ENCODE results near the gene ZBTB46.

Gene ZBTB46

DNA sequence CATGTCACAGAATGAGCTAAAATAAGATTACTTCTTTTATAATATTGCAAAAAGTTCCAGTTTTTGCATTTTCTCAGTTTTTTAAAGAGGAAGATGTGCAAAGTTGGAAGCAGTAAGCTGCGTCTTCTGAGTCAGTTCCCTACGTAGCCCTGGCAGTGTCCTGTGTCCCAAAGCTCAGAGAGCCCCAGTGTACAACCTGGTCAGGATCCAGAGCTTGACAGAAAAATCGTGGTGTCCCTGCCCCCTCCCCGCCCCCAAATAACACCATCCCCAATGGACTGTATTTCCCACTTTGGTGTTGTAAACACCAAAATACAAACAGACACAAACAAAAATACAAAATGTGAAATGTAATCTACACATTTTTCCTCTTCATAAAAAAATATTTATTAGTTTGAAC is 86.9 kb downstream of the ZBTB46 start:
- DNase-seq, result no peak

DNA sequence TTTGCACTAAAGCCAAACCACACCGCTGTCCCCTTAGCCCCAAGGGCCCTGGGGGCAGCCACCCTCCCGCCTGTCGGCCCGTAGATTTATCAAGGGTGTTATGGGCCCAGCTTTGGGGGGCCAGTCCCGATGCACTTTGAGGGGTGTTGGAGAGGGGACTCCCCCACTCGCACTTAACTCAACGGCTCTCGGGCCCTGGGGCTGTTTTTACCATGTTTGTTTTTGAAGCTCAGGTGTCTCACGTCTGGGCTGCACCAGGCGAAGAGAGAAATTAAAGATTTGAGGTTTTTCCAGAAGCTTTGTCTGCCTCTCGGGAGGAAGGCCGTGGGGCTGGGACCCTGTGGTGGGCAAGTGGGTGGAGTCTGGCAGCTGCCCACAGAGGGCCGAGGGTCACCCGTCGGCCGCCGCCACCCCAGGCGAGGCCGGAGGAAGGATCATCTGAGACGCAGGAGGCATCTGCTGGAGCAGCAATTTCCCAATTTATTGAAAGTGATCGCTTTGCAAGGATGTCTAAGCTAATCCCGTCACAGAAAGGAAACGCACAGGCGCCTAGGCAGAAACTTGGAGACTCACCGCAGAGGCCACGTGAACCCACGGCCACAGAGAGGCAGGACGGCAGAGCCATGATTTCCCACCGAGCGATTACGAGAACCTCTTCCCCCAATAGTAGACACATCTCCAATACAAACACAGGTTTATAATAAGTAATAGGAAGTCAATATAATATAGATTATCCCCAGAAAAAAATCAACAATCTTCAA is 87.7 kb downstream of the ZBTB46 start:
- no peak for DNase-seq

DNA sequence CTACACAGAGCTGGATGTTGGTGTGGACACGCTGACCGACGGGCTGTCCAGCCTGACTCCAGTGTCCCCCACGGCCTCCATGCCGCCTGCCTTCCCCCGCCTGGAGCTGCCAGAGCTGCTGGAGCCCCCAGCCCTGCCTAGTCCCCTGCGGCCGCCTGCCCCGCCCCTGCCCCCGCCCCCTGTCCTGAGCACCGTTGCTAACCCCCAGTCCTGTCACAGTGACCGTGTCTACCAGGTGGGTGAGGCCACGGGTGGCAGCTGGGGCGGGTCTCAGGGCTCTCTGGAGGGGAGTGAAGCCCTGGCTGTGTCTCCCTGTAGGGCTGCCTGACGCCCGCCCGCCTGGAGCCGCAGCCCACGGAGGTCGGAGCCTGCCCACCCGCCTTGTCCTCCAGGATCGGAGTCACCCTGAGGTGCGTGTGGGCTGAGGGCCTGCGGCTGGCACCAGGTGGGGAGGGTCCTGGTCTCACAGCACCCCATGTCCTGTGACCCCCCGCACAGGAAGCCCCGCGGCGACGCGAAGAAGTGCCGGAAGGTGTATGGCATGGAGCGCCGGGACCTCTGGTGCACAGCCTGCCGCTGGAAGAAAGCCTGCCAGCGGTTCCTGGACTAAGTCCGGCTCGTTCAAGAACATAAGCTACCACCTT is 88.6 kb downstream of the ZBTB46 start:
- no peak for DNase-seq

DNA sequence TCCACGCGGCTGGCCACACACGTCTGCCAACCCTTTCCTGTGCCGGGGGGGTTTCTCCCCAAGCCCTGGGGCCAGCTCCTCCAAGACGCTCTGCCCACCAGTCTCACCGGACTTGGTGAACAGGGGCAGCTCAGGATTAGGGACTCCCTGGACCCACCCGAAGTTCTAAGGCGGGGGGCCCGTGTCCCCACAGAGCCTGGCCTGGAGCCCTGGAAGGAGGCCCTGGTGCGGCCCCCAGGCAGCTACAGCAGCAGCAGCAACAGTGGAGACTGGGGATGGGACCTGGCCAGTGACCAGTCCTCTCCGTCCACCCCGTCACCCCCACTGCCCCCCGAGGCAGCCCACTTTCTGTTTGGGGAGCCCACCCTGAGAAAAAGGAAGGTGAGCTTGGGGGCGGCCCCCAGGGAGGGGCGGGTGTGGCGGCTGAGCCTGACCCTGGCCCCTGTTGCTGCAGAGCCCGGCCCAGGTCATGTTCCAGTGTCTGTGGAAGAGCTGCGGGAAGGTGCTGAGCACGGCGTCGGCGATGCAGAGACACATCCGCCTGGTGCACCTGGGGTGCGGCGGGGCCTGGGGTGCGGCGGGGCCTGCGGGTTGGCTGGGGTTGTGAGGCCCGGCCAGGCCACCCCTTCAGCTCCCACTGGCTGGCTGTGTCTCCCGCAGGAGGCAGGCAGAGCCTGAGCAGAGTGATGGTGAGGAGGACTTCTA is 89.2 kb downstream of the ZBTB46 start:
- no peak for DNase-seq

DNA sequence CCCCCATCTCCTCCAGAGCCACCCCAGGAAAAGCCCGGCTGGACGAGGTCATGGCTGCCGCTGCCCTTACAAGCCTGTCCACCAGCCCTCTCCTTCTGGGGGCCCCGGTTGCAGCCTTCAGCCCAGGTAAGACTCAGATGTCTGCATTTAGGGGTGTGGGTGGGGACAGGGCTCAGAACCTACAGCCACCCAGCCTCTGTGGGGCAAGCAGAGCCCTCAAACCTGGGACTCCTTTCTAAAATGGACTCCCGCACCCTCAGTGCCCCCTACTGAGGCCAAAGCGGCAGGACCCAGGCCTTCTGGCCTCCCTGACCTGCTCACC is 89.7 kb downstream of the ZBTB46 start:
- no peak for DNase-seq

DNA sequence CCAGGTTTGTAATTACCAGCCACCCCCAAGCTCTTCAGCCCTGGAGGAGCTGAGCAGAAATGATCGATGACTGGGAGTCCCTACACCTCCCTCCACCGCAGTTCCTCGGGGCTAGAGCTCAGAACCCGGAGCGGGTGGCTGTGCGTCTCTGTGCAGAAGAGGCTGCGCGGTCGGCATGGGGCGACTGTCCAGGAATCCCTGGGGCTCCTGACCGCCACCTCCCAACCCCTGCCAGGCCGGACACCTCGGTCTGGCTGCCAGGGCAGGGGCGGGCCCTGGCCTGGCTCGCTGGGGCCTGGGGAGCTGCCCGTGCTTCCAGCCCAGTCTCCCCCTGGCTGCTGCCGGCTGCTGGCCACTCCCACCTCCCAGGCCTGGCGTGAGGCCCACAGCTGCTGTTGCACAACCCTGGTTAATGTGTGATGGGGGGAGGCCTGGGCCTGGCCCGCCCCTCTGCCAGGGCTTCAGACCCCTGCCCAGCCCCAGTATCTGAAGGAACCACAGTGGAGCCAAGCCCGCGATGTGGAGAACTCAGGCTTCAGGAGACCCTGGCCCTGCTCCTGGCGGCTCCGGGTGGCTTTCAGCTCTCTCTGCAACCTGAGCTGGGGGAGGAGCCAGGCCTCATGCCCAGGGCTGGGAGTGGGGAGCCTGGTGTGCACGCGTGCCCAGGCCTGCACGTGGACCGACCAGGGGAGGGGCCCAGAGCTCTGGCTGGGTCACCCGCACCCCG is 90.3 kb downstream of the ZBTB46 start:
- DNase-seq, result peak; percentile 89

DNA sequence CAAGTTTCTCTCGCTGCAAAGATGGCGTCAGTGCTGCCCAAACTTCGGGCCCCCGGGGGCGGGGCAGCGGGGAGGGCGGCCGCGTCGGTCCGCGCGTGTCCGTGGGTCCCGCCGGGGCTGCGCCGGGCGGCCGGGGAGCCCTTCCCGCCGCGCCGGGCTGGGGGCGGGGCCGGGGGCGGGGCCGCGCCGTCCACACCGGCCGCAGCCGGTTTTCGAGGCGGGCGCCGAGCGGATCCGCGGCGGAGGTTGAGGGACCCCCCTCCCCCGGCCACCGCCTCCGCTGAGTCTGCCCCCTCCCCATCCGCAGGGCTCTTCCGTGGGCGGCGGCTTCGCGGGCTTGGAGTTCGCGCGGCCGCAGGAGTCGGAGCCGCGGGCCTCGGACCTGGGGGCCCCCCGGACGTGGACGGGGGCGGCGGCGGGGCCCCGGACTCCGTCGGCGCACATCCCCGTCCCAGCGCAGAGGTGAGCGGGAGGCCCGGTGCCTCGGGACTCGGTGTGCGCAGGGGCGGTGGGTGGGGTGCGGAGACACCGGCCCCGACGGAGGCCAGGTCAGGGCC is 90.9 kb downstream of the ZBTB46 start:
- peak; percentile 31 for DNase-seq

DNA sequence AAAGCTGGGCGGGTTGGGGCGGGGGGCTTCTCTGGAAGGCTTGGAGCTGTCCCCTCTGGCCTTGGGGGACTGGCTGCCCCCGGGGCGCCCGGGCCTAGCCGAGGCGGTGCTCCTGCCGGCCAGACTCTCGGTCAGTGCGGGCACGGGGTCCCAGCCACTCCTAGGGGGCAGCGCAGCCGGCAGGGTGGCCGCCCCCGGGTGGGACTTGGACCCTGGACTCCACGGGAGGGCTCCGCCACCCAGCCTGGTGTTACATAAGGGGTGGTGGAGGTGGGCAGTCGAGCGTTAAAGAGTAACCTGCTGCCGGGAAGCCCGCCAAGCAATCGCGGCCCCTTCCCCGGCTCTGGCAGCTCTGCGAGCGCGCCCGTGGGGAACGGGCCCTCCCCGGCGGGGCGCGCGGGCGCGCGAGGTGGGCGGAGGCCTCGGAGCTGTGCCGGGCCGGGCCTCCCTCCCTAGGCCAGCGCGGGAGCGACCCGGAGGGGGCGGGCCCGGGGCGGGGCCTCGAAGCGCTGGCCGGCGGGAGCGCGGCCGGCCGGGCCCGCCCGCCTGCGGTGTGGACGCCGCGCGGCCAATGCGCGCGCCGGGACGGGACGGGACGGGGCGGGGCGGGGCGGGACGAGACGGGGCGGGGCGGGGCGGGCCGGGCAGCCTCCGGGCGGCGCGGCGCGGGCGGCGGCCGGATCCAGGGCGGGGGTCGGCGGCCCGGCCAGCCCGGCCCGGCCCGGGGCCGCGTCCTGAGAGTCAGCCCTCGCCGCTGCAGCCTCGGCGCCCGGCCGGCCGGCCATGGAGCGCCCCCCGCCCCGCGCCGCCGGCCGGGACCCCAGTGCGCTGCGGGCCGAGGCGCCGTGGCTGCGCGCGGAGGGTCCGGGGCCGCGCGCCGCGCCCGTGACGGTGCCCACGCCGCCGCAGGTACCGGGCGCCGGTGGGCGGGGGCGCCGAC is 91.7 kb downstream of the ZBTB46 start, which contains the start of gene SLC2A4RG:
Gene SLC2A4RG, plus strand, starts transcription at position 647 of the 940 bp plus-strand sequence. Its CDS starts 137 bp downstream, at position 784.
- DNase-seq, result peak; percentile 64

DNA sequence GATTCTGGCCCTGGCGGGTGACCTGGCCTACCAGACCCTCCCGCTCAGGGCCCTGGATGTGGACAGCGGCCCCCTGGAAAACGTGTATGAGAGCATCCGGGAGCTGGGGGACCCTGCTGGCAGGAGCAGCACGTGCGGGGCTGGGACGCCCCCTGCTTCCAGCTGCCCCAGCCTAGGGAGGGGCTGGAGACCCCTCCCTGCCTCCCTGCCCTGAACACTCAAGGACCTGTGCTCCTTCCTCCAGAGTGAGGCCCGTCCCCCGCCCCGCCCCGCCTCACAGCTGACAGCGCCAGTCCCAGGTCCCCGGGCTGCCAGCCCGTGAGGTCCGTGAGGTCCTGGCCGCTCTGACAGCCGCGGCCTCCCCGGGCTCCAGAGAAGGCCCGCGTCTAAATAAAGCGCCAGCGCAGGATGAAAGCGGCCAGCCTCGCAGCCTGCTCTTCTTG is 92.4 kb downstream of the ZBTB46 start:
- DNase-seq, result no peak

DNA sequence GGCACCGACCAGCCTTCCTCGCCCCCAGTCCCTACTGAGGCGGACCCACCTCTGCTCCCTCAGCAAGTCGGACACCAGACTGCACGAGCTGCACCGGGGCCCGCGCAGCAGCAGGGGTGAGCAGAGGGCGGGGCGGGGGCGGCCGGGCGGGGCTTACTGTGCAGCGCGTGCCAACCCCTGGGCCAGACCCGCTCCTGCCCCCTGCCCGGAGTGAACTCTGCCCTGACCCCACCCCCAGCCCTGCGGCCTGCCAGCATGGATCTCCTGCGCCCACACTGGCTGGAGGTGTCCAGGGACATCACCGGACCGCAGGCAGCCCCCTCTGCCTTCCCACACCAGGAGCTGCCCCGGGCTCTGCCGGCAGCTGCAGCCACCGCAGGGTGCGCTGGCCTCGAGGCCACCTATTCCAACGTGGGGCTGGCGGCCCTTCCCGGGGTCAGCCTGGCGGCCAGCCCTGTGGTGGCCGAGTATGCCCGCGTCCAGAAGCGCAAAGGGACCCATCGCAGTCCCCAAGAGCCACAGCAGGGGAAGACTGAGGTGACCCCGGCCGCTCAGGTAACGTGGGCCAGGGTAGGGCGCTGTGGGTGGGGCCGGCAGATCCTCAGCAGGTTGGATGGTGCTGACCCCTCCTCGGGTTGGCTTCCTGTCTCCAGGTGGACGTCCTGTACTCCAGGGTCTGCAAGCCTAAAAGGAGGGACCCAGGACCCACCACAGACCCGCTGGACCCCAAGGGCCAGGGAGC is 92.9 kb downstream of the ZBTB46 start:
- no peak for DNase-seq

DNA sequence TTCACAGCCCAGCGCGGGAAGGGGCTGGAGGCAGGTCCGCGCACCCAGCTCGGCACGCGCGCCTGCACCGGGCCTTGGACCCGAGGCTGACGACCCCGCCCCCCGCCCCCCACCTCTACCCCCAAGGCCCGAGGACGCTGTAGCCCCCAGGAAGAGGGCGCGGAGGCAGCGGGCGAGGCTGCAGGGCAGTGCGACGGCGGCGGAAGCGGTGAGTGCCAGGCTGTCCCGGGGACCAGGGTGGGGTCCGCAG is 93.4 kb downstream of the ZBTB46 start:
- no peak for DNase-seq

DNA sequence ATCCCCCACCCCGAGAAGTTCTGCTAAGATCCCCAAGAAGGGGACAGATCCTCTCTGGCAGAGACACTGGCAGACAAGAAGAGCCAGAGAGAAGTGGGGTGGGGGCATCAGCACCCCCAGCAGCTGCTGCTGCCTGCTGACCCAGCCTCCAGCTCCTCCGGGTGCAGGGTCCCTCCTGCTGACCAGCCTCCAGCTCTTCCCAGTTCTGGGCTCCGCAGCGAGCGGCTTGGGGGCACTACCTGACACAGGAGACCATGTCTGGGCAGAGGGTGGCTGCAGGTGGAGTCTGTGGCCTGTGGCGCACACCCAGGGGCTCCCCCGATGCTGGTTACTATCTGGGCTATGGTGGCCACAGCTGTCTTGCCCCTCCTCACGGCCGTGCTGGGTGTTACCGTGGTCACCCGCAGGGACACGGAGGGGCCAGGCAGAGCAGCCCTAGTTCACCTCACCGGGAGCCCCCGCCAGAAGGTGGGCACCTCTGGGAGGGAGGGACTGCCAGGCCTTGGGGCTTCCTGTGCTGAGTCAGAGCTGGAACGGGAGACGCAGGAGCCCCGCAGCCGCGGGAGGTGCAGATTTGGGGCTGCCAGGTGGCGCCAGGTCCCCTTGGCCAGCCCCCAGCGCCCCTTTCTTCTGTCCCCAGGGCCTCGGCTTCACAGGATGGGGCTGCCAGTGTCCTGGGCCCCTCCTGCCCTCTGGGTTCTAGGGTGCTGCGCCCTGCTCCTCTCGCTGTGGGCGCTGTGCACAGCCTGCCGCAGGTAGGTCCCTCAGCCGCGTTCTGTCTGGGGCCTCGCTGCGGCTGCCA is 94.0 kb downstream of the ZBTB46 start:
- DNase-seq, result no peak

DNA sequence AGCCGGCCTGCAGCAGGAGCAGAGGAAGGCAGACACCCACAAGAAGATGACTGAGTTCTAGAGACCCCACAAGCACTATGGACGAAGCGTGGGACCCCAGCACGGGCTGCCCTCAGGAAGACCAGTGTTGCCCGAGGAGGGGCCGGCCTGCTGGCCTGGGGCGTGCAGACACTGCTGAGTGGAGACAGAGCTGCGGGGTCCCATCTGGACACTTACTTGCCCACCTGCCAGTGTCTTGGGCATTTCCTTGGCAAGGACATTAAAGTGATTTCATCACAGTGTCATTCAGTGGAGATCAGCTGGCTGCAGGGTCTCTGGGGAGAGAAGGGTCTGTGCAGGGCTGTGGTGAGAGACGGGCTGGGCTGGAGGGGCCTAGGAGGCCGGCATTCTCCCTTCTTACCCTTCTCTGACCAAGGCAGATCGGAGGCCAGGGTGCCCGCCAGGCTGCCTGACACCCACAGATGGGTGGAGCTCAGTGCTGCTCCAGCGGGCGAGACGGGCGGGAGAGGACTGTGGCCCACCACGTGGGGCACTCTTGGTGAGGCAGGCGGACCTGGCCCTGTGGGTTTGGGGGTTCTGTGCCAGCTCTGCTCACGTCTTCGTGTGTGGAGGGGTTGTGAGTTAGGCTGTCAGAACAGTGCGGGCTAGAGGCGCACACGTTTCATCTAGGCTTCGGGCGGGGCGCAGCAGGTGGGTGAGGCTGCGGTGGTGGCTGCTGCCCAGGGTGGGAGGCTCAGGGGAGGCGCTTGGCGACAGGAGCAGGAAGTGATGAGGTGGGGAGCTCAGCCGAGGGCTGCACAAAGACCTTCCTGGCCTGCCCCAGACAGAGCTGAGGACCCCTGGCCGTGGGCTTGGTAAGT is 95.0 kb downstream of the ZBTB46 start, which contains the start of gene LIME1:
Gene LIME1, plus strand, starts transcription at position 806 of the 860 bp plus-strand sequence. CDS start 886 bp downstream, outside the sequence.
- DNase-seq, result no peak

DNA sequence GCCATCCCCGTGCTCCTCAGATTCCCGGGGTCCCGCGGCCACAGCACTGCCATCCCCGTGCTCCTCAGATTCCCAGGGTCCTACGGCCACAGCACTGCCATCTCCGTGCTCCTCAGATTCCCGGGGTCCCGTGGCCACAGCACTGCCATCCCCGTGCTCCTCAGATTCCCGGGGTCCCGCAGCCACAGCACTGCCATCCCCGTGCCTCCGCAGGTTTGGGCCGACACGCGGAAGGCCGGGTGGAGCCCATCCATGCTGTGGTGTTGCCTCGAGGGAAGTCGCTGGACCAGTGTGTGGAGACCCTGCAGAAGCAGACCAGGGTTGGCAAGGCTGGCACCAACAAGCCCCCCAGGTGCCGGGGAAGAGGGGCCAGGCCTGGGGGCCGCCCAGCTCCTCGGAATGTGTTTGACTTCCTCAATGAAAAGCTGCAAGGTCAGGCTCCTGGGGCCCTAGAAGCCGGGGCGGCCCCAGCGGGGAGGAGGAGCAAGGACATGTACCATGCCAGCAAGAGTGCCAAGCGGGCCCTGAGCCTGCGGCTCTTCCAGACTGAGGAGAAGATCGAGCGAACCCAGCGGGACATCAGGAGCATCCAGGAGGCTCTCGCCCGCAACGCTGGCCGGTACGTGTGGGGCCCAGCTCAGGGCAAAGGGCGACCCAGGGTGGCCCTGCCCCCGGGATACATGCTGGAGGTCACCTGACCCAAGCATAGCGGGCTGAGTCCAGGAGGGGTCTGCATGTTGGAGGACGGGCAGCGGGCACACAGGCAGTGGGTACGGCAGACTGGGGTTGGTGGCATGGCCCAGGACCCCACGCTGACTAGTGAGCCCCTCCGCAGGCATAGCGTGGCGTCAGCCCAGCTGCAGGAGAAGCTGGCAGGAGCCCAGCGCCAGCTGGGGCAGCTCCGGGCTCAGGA is 95.9 kb downstream of the ZBTB46 start:
- no peak for DNase-seq

DNA sequence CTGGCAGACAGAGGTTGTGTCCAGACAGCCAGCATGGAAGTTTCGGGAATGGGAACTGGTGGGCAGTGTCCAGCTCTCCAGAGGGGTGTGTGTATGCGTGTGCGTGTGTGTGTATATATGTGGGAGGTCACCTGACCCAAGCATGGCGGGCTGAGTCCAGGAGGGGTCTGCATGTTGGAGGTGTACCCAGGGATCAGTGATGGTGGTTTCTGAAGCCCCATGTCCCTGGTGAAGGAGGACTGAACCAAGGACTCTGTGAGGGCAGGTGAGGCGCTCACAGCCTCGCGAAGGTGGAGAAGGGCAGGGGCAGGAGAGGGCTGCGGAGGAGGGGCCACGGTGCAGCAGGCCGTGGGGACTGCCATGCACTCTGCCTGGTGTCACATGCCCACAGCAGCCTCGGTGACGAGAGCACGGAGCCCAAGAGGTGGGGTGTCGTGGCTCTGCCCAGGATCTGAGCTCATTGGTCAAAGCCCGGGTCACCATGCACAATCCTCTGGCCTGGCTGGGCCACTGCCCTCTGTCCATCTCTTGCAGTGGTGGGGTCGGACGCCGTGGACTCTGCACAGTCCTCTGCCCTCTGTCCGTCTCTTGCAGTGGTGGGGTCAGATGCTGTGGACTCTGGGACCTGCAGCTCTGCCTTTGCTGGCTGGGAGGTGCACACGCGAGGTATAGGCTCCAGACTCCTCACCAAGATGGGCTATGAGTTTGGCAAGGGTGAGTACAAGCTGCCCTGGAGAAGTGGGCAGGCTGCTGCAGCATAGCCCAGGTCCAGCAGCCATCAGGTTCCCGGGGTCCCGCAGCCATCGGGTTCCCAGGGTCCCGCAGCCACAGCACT is 96.7 kb downstream of the ZBTB46 start:
- DNase-seq, result no peak

DNA sequence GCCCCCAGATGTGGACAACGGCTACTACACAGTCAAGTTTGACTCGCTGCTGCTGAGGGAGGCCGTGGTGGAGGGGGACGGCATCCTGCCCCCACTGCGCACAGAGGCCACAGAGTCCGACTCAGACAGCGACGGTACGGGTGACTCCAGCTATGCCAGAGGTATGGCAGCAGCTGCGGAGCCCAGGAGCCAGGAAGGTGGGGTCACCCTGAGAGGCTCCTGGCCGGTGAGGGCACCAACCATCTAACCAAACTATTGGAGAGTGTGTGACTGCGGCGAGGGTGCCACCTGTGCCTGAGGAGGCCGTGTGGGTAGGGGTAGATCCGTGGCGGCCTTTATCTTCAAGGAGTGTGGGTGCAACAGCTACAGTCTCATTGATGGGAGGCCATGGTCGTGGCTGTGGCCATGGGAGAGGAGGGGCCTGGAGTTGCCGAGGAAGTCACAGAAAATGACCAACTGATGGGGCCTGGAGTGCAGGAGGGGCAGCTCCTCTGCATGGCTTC is 97.4 kb downstream of the ZBTB46 start:
- no peak for DNase-seq

DNA sequence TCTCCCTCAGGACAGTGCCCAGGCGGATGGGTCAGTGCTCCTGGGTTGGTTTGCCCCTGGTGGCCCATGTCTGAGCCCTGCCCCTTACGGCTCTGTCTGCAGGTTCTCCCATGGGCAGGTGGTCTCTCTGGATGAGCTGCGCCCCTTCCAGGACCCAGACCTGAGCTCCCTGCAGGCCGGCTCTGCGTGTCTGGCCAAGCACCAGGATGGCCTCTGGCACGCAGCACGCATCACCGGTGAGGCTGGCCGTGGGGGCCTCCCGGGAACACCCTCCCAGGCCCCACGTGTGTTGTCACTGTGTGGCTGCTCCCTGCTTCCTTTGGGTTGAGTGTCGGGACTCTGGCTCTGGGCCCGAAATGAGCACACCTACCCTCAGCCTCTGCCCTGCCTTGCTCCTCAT is 97.9 kb downstream of the ZBTB46 start:
- no peak for DNase-seq
